WTC11 (cell line): ENCODE results near the gene MYL11.

ENCODE experiments used
- ATF2 ChIP-seq: sonication (generic); formaldehyde crosslinking; IDR thresholded peaks from 2 replicates; pipeline ENCODE4 v1.8.1; 2022; ENCODE audit warnings: low read depth, missing genetic modification reagents, borderline replicate concordance
- CTCF ChIP-seq: fragments of 200-600 bp; IDR thresholded peaks from 2 replicates; pipeline ENCODE4 v1.8.0; 2022; ENCODE audit warnings: antibody characterized with exemption
- FOXP4 ChIP-seq: sonication (generic); formaldehyde crosslinking; IDR thresholded peaks from 2 replicates; pipeline ENCODE4 v1.8.0; 2022; ENCODE audit warnings: mild to moderate bottlenecking, missing genetic modification reagents
- KAT7 ChIP-seq: sonication (generic); formaldehyde crosslinking; IDR thresholded peaks from 2 replicates; pipeline ENCODE4 v1.8.1; 2023; ENCODE audit warnings: missing genetic modification reagents, mild to moderate bottlenecking, borderline replicate concordance
- SMAD4 ChIP-seq: sonication (generic); formaldehyde crosslinking; IDR thresholded peaks from 2 replicates; pipeline ENCODE4 v1.8.0; 2022; ENCODE audit warnings: mild to moderate bottlenecking, missing genetic modification reagents
- SP1 ChIP-seq: sonication (generic); formaldehyde crosslinking; conservative IDR thresholded peaks from 2 replicates; pipeline ENCODE4 v1.8.1; 2022; ENCODE audit warnings: missing genetic modification reagents
- ZBTB43 ChIP-seq: sonication (generic); formaldehyde crosslinking; IDR thresholded peaks from 2 replicates; pipeline ENCODE4 v1.8.1; 2023; ENCODE audit warnings: mild to moderate bottlenecking, missing genetic modification reagents
- ZNF512 ChIP-seq: sonication (generic); formaldehyde crosslinking; IDR thresholded peaks from 2 replicates; pipeline ENCODE4 v1.8.1; 2022; ENCODE audit warnings: missing genetic modification reagents, borderline replicate concordance
- TF ChIP-seq, protein P1 (sequence below): sonication (generic); formaldehyde crosslinking; IDR thresholded peaks from 2 replicates; pipeline ENCODE4 v1.8.0; 2022; ENCODE audit warnings: mild to moderate bottlenecking, missing genetic modification reagents
- TF ChIP-seq, protein P2 (sequence below): sonication (generic); formaldehyde crosslinking; IDR thresholded peaks from 2 replicates; pipeline ENCODE4 v1.8.1; 2022; ENCODE audit warnings: low read depth, mild to moderate bottlenecking, moderate library complexity, missing genetic modification reagents, borderline replicate concordance

DNA sequence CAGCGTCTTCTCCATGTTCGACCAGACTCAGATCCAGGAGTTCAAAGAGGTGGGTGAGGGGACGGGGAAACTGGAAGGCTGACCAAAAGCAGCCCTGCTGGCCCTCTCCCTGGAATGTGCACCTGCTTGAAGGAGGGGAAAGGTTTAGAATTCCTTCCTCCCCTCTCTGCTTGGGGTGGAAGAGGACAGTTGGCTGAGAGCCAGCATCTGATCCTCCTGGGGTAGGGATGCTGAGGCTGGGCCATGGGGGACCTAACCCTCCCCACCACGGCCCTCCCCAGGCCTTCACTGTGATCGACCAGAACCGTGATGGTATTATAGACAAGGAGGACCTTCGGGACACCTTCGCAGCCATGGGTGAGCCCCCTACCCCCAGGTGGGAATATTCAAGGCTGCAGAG lies 1.3 kb downstream of the MYL11 start:
- TF ChIP-seq SP1 (CRISPR knock-in tag) (no peak), CTCF (no peak), ZNF512 (CRISPR knock-in tag) (no peak), FOXP4 (CRISPR knock-in tag) (no peak), KAT7 (CRISPR knock-in tag) (no peak), SMAD4 (CRISPR knock-in tag) (no peak), ZBTB43 (CRISPR knock-in tag) (no peak), ATF2 (no peak)
- TF ChIP-seq, protein P1, sequence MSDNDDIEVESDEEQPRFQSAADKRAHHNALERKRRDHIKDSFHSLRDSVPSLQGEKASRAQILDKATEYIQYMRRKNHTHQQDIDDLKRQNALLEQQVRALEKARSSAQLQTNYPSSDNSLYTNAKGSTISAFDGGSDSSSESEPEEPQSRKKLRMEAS (CRISPR knock-in tag): no peak
- TF ChIP-seq, protein P2, sequence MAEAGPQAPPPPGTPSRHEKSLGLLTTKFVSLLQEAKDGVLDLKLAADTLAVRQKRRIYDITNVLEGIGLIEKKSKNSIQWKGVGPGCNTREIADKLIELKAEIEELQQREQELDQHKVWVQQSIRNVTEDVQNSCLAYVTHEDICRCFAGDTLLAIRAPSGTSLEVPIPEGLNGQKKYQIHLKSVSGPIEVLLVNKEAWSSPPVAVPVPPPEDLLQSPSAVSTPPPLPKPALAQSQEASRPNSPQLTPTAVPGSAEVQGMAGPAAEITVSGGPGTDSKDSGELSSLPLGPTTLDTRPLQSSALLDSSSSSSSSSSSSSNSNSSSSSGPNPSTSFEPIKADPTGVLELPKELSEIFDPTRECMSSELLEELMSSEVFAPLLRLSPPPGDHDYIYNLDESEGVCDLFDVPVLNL (CRISPR knock-in tag): no peak
